Measurements from ENCODE around the gene ECPAS. TPM values are rescaled to one million over a fixed set of nuclear protein-coding genes. Genes with fewer than 3 reads are reported as not detected.
"Not testable (repeated sequence)": the region's sequence is repeated elsewhere in the genome, so short reads cannot be mapped to it uniquely, and the experiment has no call there.

The ECPAS gene
- total RNA-seq, 2 experiments from 2014 or later: 56.8 to 58.1 TPM

DNA sequence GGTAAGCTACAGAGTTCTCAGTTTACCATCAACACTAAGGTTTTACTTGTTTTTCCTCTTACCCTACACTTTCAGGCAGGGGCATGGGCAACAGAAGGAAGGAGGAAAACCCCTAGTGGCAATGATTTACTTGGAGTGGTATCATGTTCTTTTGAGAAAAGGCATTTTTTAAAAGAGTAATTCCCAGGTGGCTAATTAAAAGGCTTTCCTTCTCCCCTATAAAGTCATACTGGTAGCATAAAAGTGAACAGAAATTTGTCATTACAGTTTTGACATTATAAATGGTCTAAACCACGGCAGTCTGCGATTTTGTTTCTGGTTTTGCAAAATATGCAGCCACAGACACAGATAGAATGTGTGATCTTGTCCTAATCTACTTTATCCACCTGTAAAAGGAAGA, 123.3 kb downstream of the ECPAS start:
- Mint-ChIP-seq H3K4me3 (no peak overlapping the region), H3K27ac (no peak overlapping the region), H3K9me3 (no peaks in the 10 kb centered on the region), H3K36me3 (ENCODE audit: low read depth) (peaks cover 30% of the 10 kb centered on the region), H3K27me3 (ENCODE audit: low read depth) (no peaks in the 10 kb centered on the region), H3K4me1 (ENCODE audit: low read depth) (peaks cover 7% of the 10 kb centered on the region)
- intact Hi-C loops (cut with micrococcal nuclease): no loop called here
- CTCF ChIA-PET: no interaction called here
- DNase-seq: no peak

DNA sequence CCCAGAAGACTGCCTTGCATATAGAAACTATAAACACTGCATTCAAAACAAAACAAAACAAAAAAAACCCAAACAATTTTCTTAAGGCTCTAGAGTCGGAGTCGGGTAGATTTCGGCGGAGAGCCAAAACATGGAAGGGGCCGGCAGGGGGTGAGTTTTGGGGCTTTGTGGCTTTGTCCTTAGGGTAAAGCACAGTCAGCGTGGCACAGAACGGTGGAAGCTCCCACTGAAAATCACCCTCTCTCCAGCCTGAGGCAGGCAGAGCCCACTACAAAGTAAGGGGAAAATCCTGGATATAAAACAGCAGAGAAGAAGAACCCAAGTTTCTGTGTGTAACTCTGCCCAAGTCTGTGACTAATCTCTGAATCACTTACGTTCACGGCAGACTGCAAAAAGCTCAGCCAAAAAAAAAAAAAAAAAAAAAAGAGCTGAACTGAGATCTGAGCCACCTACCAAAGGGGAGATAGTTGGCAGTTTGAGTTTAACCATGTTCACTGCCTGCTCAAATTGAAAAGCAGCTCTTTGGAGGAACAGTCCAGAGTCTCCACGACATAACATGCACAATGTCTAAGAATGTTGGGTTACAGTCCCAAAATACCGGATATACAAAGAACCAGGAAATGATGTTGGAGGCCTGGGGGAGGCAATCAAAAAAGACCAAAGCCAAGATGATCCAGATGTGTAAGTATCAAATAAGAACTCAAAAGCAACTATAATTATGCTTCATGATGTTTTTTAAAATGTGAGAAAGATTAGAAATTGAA, 127.5 kb downstream of the ECPAS start:
- Mint-ChIP-seq H3K27me3 (ENCODE audit: low read depth) (no peaks in the 10 kb centered on the region), H3K36me3 (ENCODE audit: low read depth) (peaks cover 1% of the 10 kb centered on the region), H3K27ac (no peak overlapping the region), H3K4me3 (no peak overlapping the region), H3K4me1 (ENCODE audit: low read depth) (peaks cover 7% of the 10 kb centered on the region), H3K9me3 (no peaks in the 10 kb centered on the region)
- CTCF ChIA-PET: no interaction called here
- intact Hi-C loops (cut with micrococcal nuclease): no loop called here
- DNase-seq: no peak

DNA sequence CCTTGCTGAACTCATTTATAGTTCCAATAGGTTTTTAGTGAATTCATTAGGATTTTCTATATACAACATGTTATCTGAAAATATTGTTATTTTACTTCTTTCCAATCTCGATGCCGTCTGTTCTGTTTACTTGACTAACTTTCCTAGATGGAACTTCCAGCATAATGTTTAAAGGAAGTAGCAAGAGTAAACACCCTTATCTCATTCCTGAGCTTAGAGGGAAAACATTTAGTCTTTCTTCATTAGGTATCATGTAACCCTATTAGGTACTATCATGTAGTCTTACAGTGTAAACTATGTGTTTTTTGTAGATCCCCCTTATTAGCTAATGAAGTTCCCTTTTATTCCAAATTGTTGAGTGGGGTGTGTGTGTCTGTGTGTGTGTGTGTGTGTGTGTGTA, 131.6 kb downstream of the ECPAS start:
- CTCF ChIA-PET: no interaction called here
- Mint-ChIP-seq H3K4me1 (ENCODE audit: low read depth) (peaks cover 7% of the 10 kb centered on the region), H3K36me3 (ENCODE audit: low read depth) (no peaks in the 10 kb centered on the region), H3K4me3 (no peak overlapping the region), H3K27ac (no peak overlapping the region), H3K9me3 (no peaks in the 10 kb centered on the region), H3K27me3 (ENCODE audit: low read depth) (peaks cover 5% of the 10 kb centered on the region)
- no peak for DNase-seq
- intact Hi-C loops (cut with micrococcal nuclease): no loop called here

- DNase-seq: no peak
- peaks cover 11% of the 10 kb centered on the region for H3K27me3 Mint-ChIP-seq (ENCODE audit: low read depth)
- no peaks in the 10 kb centered on the region for H3K4me1 Mint-ChIP-seq (ENCODE audit: low read depth)
- no peaks in the 10 kb centered on the region for H3K9me3 Mint-ChIP-seq
- no peaks in the 10 kb centered on the region for H3K36me3 Mint-ChIP-seq (ENCODE audit: low read depth)
- intact Hi-C loops (cut with micrococcal nuclease): no loop called here
- no peak overlapping the region for H3K4me3 Mint-ChIP-seq
- H3K27ac Mint-ChIP-seq: no peak overlapping the region
- CTCF ChIA-PET: no interaction called here
Observed at GRCh38 chr9:111350556-111350955, 133.6 kb downstream of the ECPAS start.

DNA sequence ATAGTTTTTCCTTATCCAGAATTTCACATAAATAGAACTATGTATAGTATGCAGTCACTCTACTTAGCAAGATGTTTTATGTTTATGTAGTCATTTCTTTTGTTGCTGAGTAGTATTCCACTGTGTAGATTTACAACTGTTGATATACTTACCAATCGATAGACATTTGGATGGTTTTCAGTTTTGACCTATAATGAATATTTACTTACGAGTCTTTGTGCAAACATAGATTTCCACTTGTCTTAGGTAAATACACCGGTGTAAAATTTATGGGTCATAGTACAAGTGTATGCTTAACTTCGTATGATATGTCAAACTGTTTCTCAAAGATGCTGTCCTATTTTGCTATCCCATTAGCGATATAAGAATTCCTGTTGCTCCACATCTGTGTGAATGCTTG, 134.4 kb downstream of the ECPAS start:
- Mint-ChIP-seq H3K27me3 (ENCODE audit: low read depth) (peaks cover 11% of the 10 kb centered on the region), H3K4me1 (ENCODE audit: low read depth) (no peaks in the 10 kb centered on the region), H3K27ac (no peak overlapping the region), H3K9me3 (no peaks in the 10 kb centered on the region), H3K36me3 (ENCODE audit: low read depth) (no peaks in the 10 kb centered on the region), H3K4me3 (no peak overlapping the region)
- no peak for DNase-seq
- CTCF ChIA-PET: no interaction called here
- intact Hi-C loops (cut with micrococcal nuclease): no loop called here

- Mint-ChIP-seq H3K4me1 (ENCODE audit: low read depth) (no peaks in the 10 kb centered on the region), H3K36me3 (ENCODE audit: low read depth) (no peaks in the 10 kb centered on the region), H3K4me3 (no peak overlapping the region), H3K27me3 (ENCODE audit: low read depth) (peaks cover 11% of the 10 kb centered on the region), H3K9me3 (no peaks in the 10 kb centered on the region), H3K27ac (no peak overlapping the region)
- CTCF ChIA-PET: no interaction called here
- intact Hi-C loops (cut with micrococcal nuclease): no loop called here
- DNase-seq: no peak
Observed at GRCh38 chr9:111348821-111349271, 135.3 kb downstream of the ECPAS start.

DNA sequence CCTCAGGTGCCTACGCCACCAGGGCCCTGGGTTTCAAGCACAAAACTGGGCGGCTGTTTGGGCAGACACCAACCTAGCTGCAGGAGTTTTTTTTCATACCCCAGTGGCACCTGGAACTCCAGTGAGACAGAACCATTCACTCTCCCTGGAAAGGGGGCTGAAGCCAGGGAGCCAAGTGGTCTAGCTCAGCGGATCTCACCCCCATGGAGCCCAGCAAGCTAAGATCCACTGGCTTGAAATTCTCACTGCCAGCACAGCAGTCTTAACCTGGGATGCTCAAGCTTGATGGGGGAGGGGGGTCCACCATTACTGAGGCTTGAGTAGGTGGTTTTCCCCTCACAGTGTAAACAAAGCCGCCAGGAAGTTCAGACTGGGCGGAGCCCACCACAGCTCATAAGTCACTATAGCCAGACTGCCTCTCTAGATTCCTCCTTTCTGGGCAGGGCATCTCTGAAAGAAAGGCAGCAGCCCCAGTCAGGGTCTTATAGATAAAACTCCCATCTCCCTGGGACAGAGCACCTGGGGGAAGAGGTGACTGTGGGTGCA, 149.8 kb downstream of the ECPAS start:
- H3K4me1 Mint-ChIP-seq (ENCODE audit: low read depth); H3K9me3 Mint-ChIP-seq; H3K27me3 Mint-ChIP-seq (ENCODE audit: low read depth); CTCF ChIA-PET; intact Hi-C loops (cut with micrococcal nuclease); H3K4me3 Mint-ChIP-seq; H3K27ac Mint-ChIP-seq; H3K36me3 Mint-ChIP-seq (ENCODE audit: low read depth): not testable (repeated sequence)
- peak; percentile 10 for DNase-seq

- Mint-ChIP-seq H3K4me3 (no peak within 1 kb of the TSS), H3K27ac (no peak within 1 kb of the TSS), H3K4me1 (ENCODE audit: low read depth) (peaks cover 3% of the 10 kb centered on the region), H3K27me3 (ENCODE audit: low read depth) (peaks cover 6% of the 10 kb centered on the region), H3K36me3 (ENCODE audit: low read depth) (no peaks in the 10 kb centered on the region), H3K9me3 (no peaks in the 10 kb centered on the region)
- intact Hi-C loops (cut with micrococcal nuclease): no loop called here
- CTCF ChIA-PET: no interaction called here
- DNase-seq: no peak
Observed at GRCh38 chr9:111330124-111330523, 154.1 kb downstream of the ECPAS start, which contains the start of gene OR2K2. TSS of gene OR2K2 (minus strand) at chr9:111330224. CDS start at chr9:111328433, 1,791 bp downstream.

DNA sequence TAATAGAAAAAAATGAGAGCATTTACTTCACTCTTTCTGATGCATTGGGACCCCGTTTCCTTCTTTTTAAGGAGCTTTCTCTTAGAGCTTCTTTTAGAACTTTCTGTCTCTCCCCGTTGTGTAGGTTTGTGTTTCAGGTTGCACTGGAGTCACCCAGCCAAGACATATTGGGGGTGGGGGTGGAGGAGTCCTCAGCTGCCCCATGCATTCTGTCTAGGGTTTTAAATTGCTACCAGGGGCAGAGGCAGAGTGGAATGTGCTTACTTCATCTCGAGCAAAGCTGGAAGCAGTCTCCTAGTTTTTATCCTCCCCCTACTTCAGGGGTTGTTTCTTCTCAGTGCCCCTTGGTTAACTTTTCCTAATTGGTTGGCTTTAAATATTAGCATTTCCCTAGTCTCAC, 163.6 kb downstream of the ECPAS start:
- DNase-seq: no peak
- CTCF ChIA-PET: interaction anchor here (0.6 kb wide), 1 partner anchor 1136 kb away, joined by 3 read pairs; no protein-coding TSS in a partner anchor
- H3K9me3 Mint-ChIP-seq: no peaks in the 10 kb centered on the region
- intact Hi-C loops (cut with micrococcal nuclease): no loop called here
- H3K27me3 Mint-ChIP-seq (ENCODE audit: low read depth): peaks cover 16% of the 10 kb centered on the region
- no peak overlapping the region for H3K4me3 Mint-ChIP-seq
- H3K36me3 Mint-ChIP-seq (ENCODE audit: low read depth): no peaks in the 10 kb centered on the region
- H3K4me1 Mint-ChIP-seq (ENCODE audit: low read depth): no peaks in the 10 kb centered on the region
- no peak overlapping the region for H3K27ac Mint-ChIP-seq

DNA sequence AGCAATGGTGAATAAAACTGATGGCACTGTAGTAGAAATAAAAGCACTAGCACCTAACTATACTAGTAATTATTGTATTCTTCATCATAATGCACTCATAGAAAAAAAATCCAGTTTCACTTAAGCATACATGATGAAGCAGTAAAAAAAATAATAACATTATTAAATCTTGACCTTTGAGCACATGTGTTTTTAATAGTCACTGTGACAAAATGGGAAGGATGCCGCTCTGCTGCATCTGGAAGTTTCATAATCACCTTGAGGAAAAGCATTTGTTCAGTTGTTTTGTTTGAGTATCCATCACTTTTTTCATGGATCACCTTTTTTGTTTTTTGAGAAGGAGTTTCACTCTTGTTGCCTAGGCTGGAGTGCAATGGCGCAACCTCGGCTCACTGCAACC, 167.4 kb downstream of the ECPAS start:
- H3K27me3 Mint-ChIP-seq (ENCODE audit: low read depth): peaks cover 7% of the 10 kb centered on the region
- no peaks in the 10 kb centered on the region for H3K9me3 Mint-ChIP-seq
- intact Hi-C loops (cut with micrococcal nuclease): no loop called here
- no peak overlapping the region for H3K4me3 Mint-ChIP-seq
- no peak overlapping the region for H3K27ac Mint-ChIP-seq
- H3K4me1 Mint-ChIP-seq (ENCODE audit: low read depth): no peaks in the 10 kb centered on the region
- CTCF ChIA-PET: interaction anchor here (0.6 kb wide), 1 partner anchor 26 kb away, joined by 4 read pairs; no protein-coding TSS in a partner anchor
- no peak for DNase-seq
- H3K36me3 Mint-ChIP-seq (ENCODE audit: low read depth): no peaks in the 10 kb centered on the region

Other genes starting within 250 kb of the ECPAS start
- not detected for gene OR2K2, start 154.2 kb downstream of the ECPAS start, total RNA-seq
- 1 to 10 TPM; 2.3 TPM for gene ZNF483, start 40.8 kb upstream of the ECPAS start, total RNA-seq
- 1 to 10 TPM; 1.1 to 1.6 TPM for gene PTGR1, start 115.3 kb upstream of the ECPAS start, total RNA-seq
- gene DNAJC25, start 147.0 kb upstream of the ECPAS start, total RNA-seq: 1 to 10 TPM; 3.4 to 3.9 TPM
- 10 to 100 TPM; 20.6 to 21.1 TPM for gene GNG10, start 177.2 kb upstream of the ECPAS start, total RNA-seq

All from activated naive CD4-positive, alpha-beta T cell treated with anti-CD3 and anti-CD28 coated beads for 36 hours (primary cell).